Measurements from ENCODE around the gene PIK3R6.

DNA sequence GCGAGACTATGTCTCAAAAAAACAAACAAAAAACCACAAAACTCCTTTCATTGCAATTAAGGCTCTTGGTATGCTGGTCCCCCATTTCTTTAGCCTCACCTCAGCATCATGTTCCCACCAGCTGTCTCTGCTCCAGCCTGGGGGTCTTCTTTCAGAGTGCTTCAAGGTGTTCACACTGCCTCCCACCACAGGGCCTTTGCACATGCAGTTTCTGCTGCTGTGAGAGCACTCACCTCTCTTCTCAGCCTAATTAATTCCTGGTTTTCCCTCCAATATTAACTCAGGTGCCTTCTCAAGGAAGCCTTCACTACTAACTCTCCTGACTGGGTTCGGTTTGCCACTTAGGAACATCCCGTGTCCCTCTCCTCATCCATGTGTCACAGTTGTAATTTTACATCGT, 15.9 kb upstream of the PIK3R6 start:
- TF ChIP-seq, protein P1, sequence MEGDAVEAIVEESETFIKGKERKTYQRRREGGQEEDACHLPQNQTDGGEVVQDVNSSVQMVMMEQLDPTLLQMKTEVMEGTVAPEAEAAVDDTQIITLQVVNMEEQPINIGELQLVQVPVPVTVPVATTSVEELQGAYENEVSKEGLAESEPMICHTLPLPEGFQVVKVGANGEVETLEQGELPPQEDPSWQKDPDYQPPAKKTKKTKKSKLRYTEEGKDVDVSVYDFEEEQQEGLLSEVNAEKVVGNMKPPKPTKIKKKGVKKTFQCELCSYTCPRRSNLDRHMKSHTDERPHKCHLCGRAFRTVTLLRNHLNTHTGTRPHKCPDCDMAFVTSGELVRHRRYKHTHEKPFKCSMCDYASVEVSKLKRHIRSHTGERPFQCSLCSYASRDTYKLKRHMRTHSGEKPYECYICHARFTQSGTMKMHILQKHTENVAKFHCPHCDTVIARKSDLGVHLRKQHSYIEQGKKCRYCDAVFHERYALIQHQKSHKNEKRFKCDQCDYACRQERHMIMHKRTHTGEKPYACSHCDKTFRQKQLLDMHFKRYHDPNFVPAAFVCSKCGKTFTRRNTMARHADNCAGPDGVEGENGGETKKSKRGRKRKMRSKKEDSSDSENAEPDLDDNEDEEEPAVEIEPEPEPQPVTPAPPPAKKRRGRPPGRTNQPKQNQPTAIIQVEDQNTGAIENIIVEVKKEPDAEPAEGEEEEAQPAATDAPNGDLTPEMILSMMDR (IDR thresholded peaks at IDR 0.05) = no peak
- no peak for TF ChIP-seq POLR2A (IDR thresholded peaks at IDR 0.05)
